SJCRH30 (cell line): ENCODE results near the gene ARRDC2. TPM values are rescaled to one million over a fixed set of nuclear protein-coding genes. Genes with fewer than 3 reads are reported as not detected.
"Not testable (repeated sequence)": the region's sequence is repeated elsewhere in the genome, so short reads cannot be mapped to it uniquely, and the experiment has no call there.

ENCODE experiments used
- DNase-seq, 2 experiments: peaks; one replicate each; pipeline ENCODE4 v3.0.0-alpha.2; 2015 to 2020
- H3K27ac ChIP-seq: fragments of 250-450 bp; sonication (Bioruptor Pico); 2 replicates; pipeline ENCODE4 v1.5.1; 2020; ENCODE audit warnings: mild to moderate bottlenecking, moderate library complexity
- H3K27me3 ChIP-seq: fragments of 250-450 bp; sonication (Bioruptor Pico); 2 replicates; pipeline ENCODE4 v1.5.1; 2020; ENCODE audit warnings: mild to moderate bottlenecking, moderate library complexity
- H3K36me3 ChIP-seq: fragments of 250-450 bp; sonication (Bioruptor Pico); 2 replicates; pipeline ENCODE4 v1.5.1; 2020; ENCODE audit warnings: mild to moderate bottlenecking, moderate library complexity
- H3K4me1 ChIP-seq: fragments of 250-450 bp; sonication (Bioruptor Pico); 2 replicates; pipeline ENCODE4 v1.5.1; 2020; ENCODE audit warnings: mild to moderate bottlenecking, moderate library complexity
- H3K4me3 ChIP-seq: fragments of 250-450 bp; sonication (Bioruptor Pico); 2 replicates; pipeline ENCODE4 v1.5.1; 2020; ENCODE audit warnings: mild to moderate bottlenecking, moderate library complexity
- H3K9me3 ChIP-seq: fragments of 250-450 bp; sonication (Bioruptor Pico); replicated peaks from 2 replicates; pipeline ENCODE4 v1.5.1; 2020; ENCODE audit warnings: mild to moderate bottlenecking, moderate library complexity
- total RNA-seq: library from RNA; depleted of rRNA; stranded (reverse); fragments of >200 nt; shearing (Covaris generic); gene quantifications from 2 replicates; pipeline ENCODE4 v1.2.3, GENCODE V29; 2014

Gene ARRDC2
- total RNA-seq, 1 experiment from 2014 or later, result 1.9 TPM

- H3K36me3 ChIP-seq, result no peaks in the 10 kb centered on the region
- no peaks in the 10 kb centered on the region for H3K9me3 ChIP-seq
- H3K27me3 ChIP-seq, result peaks cover 38% of the 10 kb centered on the region
- DNase-seq, result no peak
- no peak overlapping the region for H3K27ac ChIP-seq
- no peaks in the 10 kb centered on the region for H3K4me1 ChIP-seq
- no peak overlapping the region for H3K4me3 ChIP-seq
Observed at GRCh38 chr19:17977488-17977887, 30.5 kb upstream of the ARRDC2 start.

- DNase-seq, result peak; percentile 47 to 49
- no peaks in the 10 kb centered on the region for H3K36me3 ChIP-seq
- H3K27ac ChIP-seq, result no peak overlapping the region
- peaks cover 30% of the 10 kb centered on the region for H3K27me3 ChIP-seq
- no peak overlapping the region for H3K4me3 ChIP-seq
- no peaks in the 10 kb centered on the region for H3K4me1 ChIP-seq
- no peaks in the 10 kb centered on the region for H3K9me3 ChIP-seq
Observed at GRCh38 chr19:17981611-17982010, 26.4 kb upstream of the ARRDC2 start.

- Histone ChIP-seq H3K4me3 (no peak overlapping the region), H3K9me3 (no peaks in the 10 kb centered on the region), H3K27me3 (peaks cover 25% of the 10 kb centered on the region), H3K4me1 (no peaks in the 10 kb centered on the region), H3K27ac (no peak overlapping the region), H3K36me3 (no peaks in the 10 kb centered on the region)
- DNase-seq, result no peak
Observed at GRCh38 chr19:17982430-17982829, 25.5 kb upstream of the ARRDC2 start.

- Histone ChIP-seq H3K27ac (no peak overlapping the region), H3K36me3 (no peaks in the 10 kb centered on the region), H3K27me3 (peaks cover 22% of the 10 kb centered on the region), H3K4me1 (no peaks in the 10 kb centered on the region), H3K9me3 (no peaks in the 10 kb centered on the region), H3K4me3 (no peak overlapping the region)
- peak in 1 of 2 experiments; percentile 26 for DNase-seq
Observed at GRCh38 chr19:17985037-17985818, 22.7 kb upstream of the ARRDC2 start.

DNA sequence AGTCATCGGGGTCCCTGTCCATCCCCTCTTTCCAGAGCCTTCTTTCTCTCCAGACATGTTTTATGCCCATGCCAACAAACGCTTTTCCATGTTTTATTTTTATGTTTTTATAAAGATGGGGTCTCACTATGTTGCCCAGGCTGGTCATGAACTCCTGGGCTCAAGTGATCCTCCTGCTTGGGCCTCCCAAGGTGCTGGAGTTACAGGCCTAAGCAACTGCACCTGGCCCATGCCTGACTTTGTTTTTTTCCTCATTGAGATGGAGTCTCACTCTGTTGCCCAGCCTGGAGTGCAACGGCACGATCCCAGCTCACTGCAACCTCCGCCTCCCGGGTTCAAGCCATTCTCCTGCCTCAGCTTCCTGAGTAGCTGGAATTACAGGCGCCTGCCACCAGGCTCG lies 21.4 kb upstream of the ARRDC2 start:
- not testable (repeated sequence) for DNase-seq, H3K27ac ChIP-seq, H3K9me3 ChIP-seq

GRCh38 chr19:17988161-17988560 lies 19.8 kb upstream of the ARRDC2 start:
- Histone ChIP-seq H3K4me1 (no peaks in the 10 kb centered on the region), H3K36me3 (no peaks in the 10 kb centered on the region), H3K27ac (no peak overlapping the region), H3K4me3 (no peak overlapping the region), H3K27me3 (peaks cover 17% of the 10 kb centered on the region; the same call in 1 of the 2 replicates), H3K9me3 (no peaks in the 10 kb centered on the region)
- no peak for DNase-seq

More for the DNA sequence above, 21.4 kb upstream of the ARRDC2 start:
- not testable (repeated sequence) for H3K36me3 ChIP-seq, H3K4me1 ChIP-seq, H3K4me3 ChIP-seq
- peaks cover 15% of the 10 kb centered on the region for H3K27me3 ChIP-seq

DNA sequence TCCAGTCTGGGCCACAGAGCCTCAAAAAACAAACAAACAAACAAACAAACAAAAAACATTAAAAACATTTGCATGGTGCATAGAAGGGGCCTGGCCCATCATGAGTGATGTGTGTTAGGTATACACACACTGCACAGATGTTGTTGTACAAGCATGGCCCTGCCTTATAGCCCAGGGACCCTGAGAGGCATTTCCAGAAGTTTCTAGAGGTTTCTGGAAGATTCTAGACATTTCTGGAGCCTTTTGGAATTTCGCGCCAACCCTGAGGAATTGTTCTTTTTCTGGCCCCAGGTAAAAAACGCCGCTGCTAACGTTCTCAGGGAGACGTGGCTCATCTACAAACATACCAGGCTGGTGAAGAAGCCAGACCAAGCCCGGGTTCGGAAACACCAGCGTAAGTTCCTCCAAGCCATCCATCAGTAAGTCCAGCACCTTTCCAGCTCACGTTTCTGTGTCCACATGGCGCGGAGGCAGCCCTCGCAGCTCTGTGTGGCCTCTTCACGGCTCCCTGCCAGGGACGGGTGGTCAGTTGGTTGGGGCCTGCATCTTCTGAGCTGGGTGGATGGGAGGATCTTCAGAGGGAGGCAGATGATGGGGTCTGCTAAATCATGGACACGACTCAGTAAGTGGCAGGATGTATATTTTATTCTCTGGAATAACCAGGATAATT lies 18.4 kb upstream of the ARRDC2 start:
- no peak for DNase-seq
- Histone ChIP-seq H3K4me3 (no peak overlapping the region), H3K4me1 (no peaks in the 10 kb centered on the region), H3K27ac (no peak overlapping the region), H3K27me3 (peaks cover 18% of the 10 kb centered on the region; the same call in 1 of the 2 replicates), H3K36me3 (no peaks in the 10 kb centered on the region), H3K9me3 (no peaks in the 10 kb centered on the region)

GRCh38 chr19:17993076-17993813 lies 14.7 kb upstream of the ARRDC2 start:
- Histone ChIP-seq H3K36me3 (no peaks in the 10 kb centered on the region), H3K9me3 (no peaks in the 10 kb centered on the region), H3K4me1 (no peaks in the 10 kb centered on the region), H3K27me3 (peaks cover 21% of the 10 kb centered on the region; the same call in 1 of the 2 replicates), H3K27ac (no peak overlapping the region), H3K4me3 (no peak overlapping the region)
- no peak for DNase-seq

GRCh38 chr19:17996826-17997316 lies 11.1 kb upstream of the ARRDC2 start:
- H3K4me3 ChIP-seq, result no peak overlapping the region
- no peaks in the 10 kb centered on the region for H3K36me3 ChIP-seq
- peaks cover 21% of the 10 kb centered on the region; the same call in 1 of the 2 replicates for H3K27me3 ChIP-seq
- peak; percentile 75 to 90 for DNase-seq
- H3K27ac ChIP-seq, result no peak overlapping the region
- no peaks in the 10 kb centered on the region for H3K4me1 ChIP-seq
- H3K9me3 ChIP-seq, result no peaks in the 10 kb centered on the region

- Histone ChIP-seq H3K36me3 (no peaks in the 10 kb centered on the region), H3K4me3 (no peak overlapping the region), H3K27ac (no peak overlapping the region), H3K9me3 (no peaks in the 10 kb centered on the region), H3K27me3 (peaks cover 10% of the 10 kb centered on the region; the same call in 1 of the 2 replicates), H3K4me1 (no peaks in the 10 kb centered on the region)
- no peak for DNase-seq
Observed at GRCh38 chr19:17997969-17998826, 9.8 kb upstream of the ARRDC2 start.

- H3K36me3 ChIP-seq, result no peaks in the 10 kb centered on the region
- no peaks in the 10 kb centered on the region for H3K9me3 ChIP-seq
- no peak overlapping the region for H3K27ac ChIP-seq
- no peak for DNase-seq
- no peaks in the 10 kb centered on the region for H3K4me1 ChIP-seq
- no peak overlapping the region for H3K4me3 ChIP-seq
- 0 out of 2 replicates have a peak, but pooled peaks cover 5% of the 10 kb centered on the region for H3K27me3 ChIP-seq
Observed at GRCh38 chr19:17998827-17999150, 9.2 kb upstream of the ARRDC2 start.

GRCh38 chr19:17999684-18000479 lies 8.1 kb upstream of the ARRDC2 start:
- H3K9me3 ChIP-seq, result no peaks in the 10 kb centered on the region
- no peaks in the 10 kb centered on the region for H3K4me1 ChIP-seq
- DNase-seq, result no peak
- H3K4me3 ChIP-seq, result no peak overlapping the region
- H3K36me3 ChIP-seq, result no peaks in the 10 kb centered on the region
- H3K27me3 ChIP-seq, result 0 out of 2 replicates have a peak, but pooled peaks cover under 1% of the 10 kb centered on the region
- H3K27ac ChIP-seq, result no peak overlapping the region

- H3K27ac ChIP-seq, result no peak overlapping the region
- H3K4me1 ChIP-seq, result no peaks in the 10 kb centered on the region
- no peak overlapping the region for H3K4me3 ChIP-seq
- DNase-seq, result no peak
- H3K27me3 ChIP-seq, result no peaks in the 10 kb centered on the region
- H3K36me3 ChIP-seq, result no peaks in the 10 kb centered on the region
- no peaks in the 10 kb centered on the region for H3K9me3 ChIP-seq
Observed at GRCh38 chr19:18000480-18000914, 7.5 kb upstream of the ARRDC2 start.
